NT2/D1 (cell line): ENCODE results near the gene PLCL1.

ENCODE experiments used
- SUZ12 ChIP-seq: IDR thresholded peaks from 2 replicates; pipeline ENCODE4 v1.6.1; 2011; ENCODE audit not compliant: insufficient read length, insufficient read depth; ENCODE audit errors: extremely low read depth
- ZNF274 ChIP-seq: IDR thresholded peaks from 2 replicates; pipeline ENCODE4 v1.6.1; 2011; ENCODE audit warnings: mild to moderate bottlenecking, low read depth, low read length

- no peak for TF ChIP-seq SUZ12
- no peak for TF ChIP-seq ZNF274
Observed at GRCh38 chr2:198161151-198161550, 356.8 kb downstream of the PLCL1 start.
